Fibroblast of upper back skin (primary cell): Measurements from ENCODE around the gene NUCKS1.

ENCODE experiments used
- DNase-seq: peaks from one replicate; pipeline ENCODE4 v3.0.0-alpha.2; 2013

The NUCKS1 gene

GRCh38 chr1:205750138-205751035, at the start of gene NUCKS1:
TSS of gene NUCKS1 (minus strand) at chr1:205750182. CDS start at chr1:205749973, 209 bp downstream.
- peak; percentile 100 for DNase-seq

GRCh38 chr1:205798577-205798976, 48.6 kb upstream of the NUCKS1 start:
- DNase-seq, result no peak

GRCh38 chr1:205797168-205797567, 47.2 kb upstream of the NUCKS1 start:
- DNase-seq, result no peak

- no peak for DNase-seq
Measured at GRCh38 chr1:205794011-205794730, 44.2 kb upstream of the NUCKS1 start.

- DNase-seq, result no peak
Measured at GRCh38 chr1:205792961-205793673, 43.1 kb upstream of the NUCKS1 start.

GRCh38 chr1:205792481-205792881, 42.5 kb upstream of the NUCKS1 start:
- no peak for DNase-seq

- peak; percentile 60 for DNase-seq
Measured at GRCh38 chr1:205791568-205792180, 41.7 kb upstream of the NUCKS1 start.

- no peak for DNase-seq
Measured at GRCh38 chr1:205787287-205787916, 37.4 kb upstream of the NUCKS1 start.

GRCh38 chr1:205786601-205787000, 36.6 kb upstream of the NUCKS1 start:
- no peak for DNase-seq

- DNase-seq, result no peak
Measured at GRCh38 chr1:205785446-205785845, 35.5 kb upstream of the NUCKS1 start.

- DNase-seq, result peak; percentile 11
Measured at GRCh38 chr1:205783904-205784303, 33.9 kb upstream of the NUCKS1 start.

GRCh38 chr1:205783433-205783795, 33.4 kb upstream of the NUCKS1 start:
- DNase-seq, result no peak

- DNase-seq, result no peak
Measured at GRCh38 chr1:205782627-205783432, 32.8 kb upstream of the NUCKS1 start.

GRCh38 chr1:205780335-205780734, 30.4 kb upstream of the NUCKS1 start:
- DNase-seq, result no peak

- DNase-seq, result no peak
Measured at GRCh38 chr1:205777994-205778393, 28.0 kb upstream of the NUCKS1 start.

GRCh38 chr1:205775717-205776056, 25.7 kb upstream of the NUCKS1 start:
- DNase-seq, result peak; percentile 71

GRCh38 chr1:205775015-205775716, 25.2 kb upstream of the NUCKS1 start, which contains the start of gene RAB29:
TSS of gene RAB29 (minus strand) at chr1:205775482. CDS start at chr1:205774956, 526 bp downstream.
- peak; percentile 77 for DNase-seq

GRCh38 chr1:205774198-205775014, 24.4 kb upstream of the NUCKS1 start:
- no peak for DNase-seq

- DNase-seq, result peak; percentile 52
Measured at GRCh38 chr1:205772607-205773032, 22.6 kb upstream of the NUCKS1 start.

- no peak for DNase-seq
Measured at GRCh38 chr1:205770618-205771017, 20.6 kb upstream of the NUCKS1 start.
